Osteoblast (primary cell): Measurements from ENCODE around the gene AMBN. TPM values are rescaled to one million over a fixed set of nuclear protein-coding genes. Genes with fewer than 3 reads are reported as not detected.

Source experiments
- DNase-seq: peaks from one replicate; pipeline ENCODE4 v3.0.0; 2011; ENCODE audit warnings: low spot score, mixed read lengths; ENCODE audit not compliant: insufficient read length; ENCODE audit errors: missing footprints
- H2AFZ ChIP-seq: 2 replicates; pipeline ENCODE4 v1.6.0; 2011; ENCODE audit warnings: mild to moderate bottlenecking, low read length
- H3K27ac ChIP-seq: 2 replicates; pipeline ENCODE4 v1.5.1; 2011; ENCODE audit warnings: mild to moderate bottlenecking, low read depth, low read length, moderate library complexity
- H3K27me3 ChIP-seq: 2 replicates; pipeline ENCODE4 v1.6.0; 2012; ENCODE audit warnings: mild to moderate bottlenecking, control low read depth, inconsistent platforms, low read length, moderate library complexity; ENCODE audit not compliant: insufficient read depth
- H3K36me3 ChIP-seq: 2 replicates; pipeline ENCODE4 v1.5.1; 2011; ENCODE audit warnings: mild to moderate bottlenecking, low read length, control low read depth, moderate library complexity; ENCODE audit not compliant: insufficient read depth
- H3K4me1 ChIP-seq: 2 replicates; pipeline ENCODE4 v1.5.1; 2011; ENCODE audit warnings: mild to moderate bottlenecking, low read length, control low read depth, moderate library complexity; ENCODE audit not compliant: insufficient read depth
- H3K4me2 ChIP-seq: 2 replicates; pipeline ENCODE4 v1.6.0; 2011; ENCODE audit warnings: mild to moderate bottlenecking, low read length; ENCODE audit not compliant: insufficient read depth
- H3K4me3 ChIP-seq: fragments of 200-600 bp; sonication (generic); 3 replicates; pipeline ENCODE4 v1.5.1; 2012; ENCODE audit warnings: mild to moderate bottlenecking, low read length, inconsistent platforms; ENCODE audit not compliant: insufficient read depth
- H3K79me2 ChIP-seq: 2 replicates; pipeline ENCODE4 v1.6.0; 2012; ENCODE audit warnings: mild to moderate bottlenecking, low read length, control low read depth, inconsistent platforms; ENCODE audit not compliant: insufficient read depth
- H3K9me3 ChIP-seq: 2 replicates; pipeline ENCODE4 v1.5.1; 2011; ENCODE audit warnings: low read depth, low read length, control low read depth
- H4K20me1 ChIP-seq: 2 replicates; pipeline ENCODE4 v1.6.0; 2012; ENCODE audit warnings: mild to moderate bottlenecking, low read length, control low read depth; ENCODE audit not compliant: insufficient read depth
- total RNA-seq: library from RNA; depleted of rRNA; stranded (reverse); fragments of >200 nt; gene quantifications from 2 replicates; pipeline ENCODE4 v1.2.3, GENCODE V29; 2012
- TF ChIP-seq, protein P1 (sequence below): IDR thresholded peaks from 2 replicates; pipeline ENCODE4 v1.5.1; 2011; ENCODE audit warnings: mild to moderate bottlenecking, low read depth, low read length, moderate library complexity; ENCODE audit errors: extremely low read depth

Gene AMBN
- total RNA-seq, 1 donor, result not detected

GRCh38 chr4:70559924-70560323 is 32.1 kb upstream of the AMBN start:
- H3K27me3 ChIP-seq, result no peaks in the 10 kb centered on the region
- H4K20me1 ChIP-seq, result no peaks in the 10 kb centered on the region
- H3K27ac ChIP-seq, result no peak overlapping the region
- H3K79me2 ChIP-seq, result no peaks in the 10 kb centered on the region
- no peak for DNase-seq
- TF ChIP-seq, protein P1, sequence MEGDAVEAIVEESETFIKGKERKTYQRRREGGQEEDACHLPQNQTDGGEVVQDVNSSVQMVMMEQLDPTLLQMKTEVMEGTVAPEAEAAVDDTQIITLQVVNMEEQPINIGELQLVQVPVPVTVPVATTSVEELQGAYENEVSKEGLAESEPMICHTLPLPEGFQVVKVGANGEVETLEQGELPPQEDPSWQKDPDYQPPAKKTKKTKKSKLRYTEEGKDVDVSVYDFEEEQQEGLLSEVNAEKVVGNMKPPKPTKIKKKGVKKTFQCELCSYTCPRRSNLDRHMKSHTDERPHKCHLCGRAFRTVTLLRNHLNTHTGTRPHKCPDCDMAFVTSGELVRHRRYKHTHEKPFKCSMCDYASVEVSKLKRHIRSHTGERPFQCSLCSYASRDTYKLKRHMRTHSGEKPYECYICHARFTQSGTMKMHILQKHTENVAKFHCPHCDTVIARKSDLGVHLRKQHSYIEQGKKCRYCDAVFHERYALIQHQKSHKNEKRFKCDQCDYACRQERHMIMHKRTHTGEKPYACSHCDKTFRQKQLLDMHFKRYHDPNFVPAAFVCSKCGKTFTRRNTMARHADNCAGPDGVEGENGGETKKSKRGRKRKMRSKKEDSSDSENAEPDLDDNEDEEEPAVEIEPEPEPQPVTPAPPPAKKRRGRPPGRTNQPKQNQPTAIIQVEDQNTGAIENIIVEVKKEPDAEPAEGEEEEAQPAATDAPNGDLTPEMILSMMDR, result no peak
- peaks cover 3% of the 10 kb centered on the region for H3K4me1 ChIP-seq
- no peak overlapping the region for H3K4me3 ChIP-seq
- no peak overlapping the region for H3K4me2 ChIP-seq
- H3K9me3 ChIP-seq, result no peaks in the 10 kb centered on the region
- H3K36me3 ChIP-seq, result no peaks in the 10 kb centered on the region
- H2AFZ ChIP-seq, result no peak overlapping the region

GRCh38 chr4:70564033-70564432 is 28.0 kb upstream of the AMBN start:
- TF ChIP-seq, protein P1, result no peak
- no peaks in the 10 kb centered on the region for H3K9me3 ChIP-seq
- H2AFZ ChIP-seq, result no peak overlapping the region
- no peak overlapping the region for H3K4me2 ChIP-seq
- no peak overlapping the region for H3K4me3 ChIP-seq
- no peaks in the 10 kb centered on the region for H4K20me1 ChIP-seq
- no peak for DNase-seq
- no peaks in the 10 kb centered on the region for H3K36me3 ChIP-seq
- no peaks in the 10 kb centered on the region for H3K79me2 ChIP-seq
- no peaks in the 10 kb centered on the region for H3K27me3 ChIP-seq
- peaks cover 3% of the 10 kb centered on the region for H3K4me1 ChIP-seq
- H3K27ac ChIP-seq, result no peak overlapping the region

DNA sequence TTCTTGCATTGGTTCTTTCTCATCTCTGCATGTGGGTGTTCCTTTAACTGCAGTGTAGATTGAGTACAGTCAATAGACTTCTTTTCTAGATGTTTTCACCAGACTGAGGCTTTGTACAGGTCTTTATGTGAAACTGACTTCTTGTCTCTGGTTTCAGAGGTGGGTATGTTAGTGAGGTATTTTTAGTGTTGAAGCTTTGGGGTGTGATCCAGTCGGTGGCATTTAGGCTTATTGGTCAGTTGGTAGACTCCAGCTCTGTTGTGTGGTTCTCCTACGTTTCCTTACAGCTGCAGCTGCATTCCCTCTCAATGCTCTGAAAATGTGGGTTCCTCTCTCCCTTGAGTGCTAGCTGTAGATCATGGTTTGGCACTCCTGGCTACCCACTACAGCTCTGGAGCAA is 21.3 kb upstream of the AMBN start:
- H3K4me1 ChIP-seq, result no peaks in the 10 kb centered on the region
- H3K36me3 ChIP-seq, result no peaks in the 10 kb centered on the region
- H3K4me2 ChIP-seq, result no peak overlapping the region
- H3K79me2 ChIP-seq, result no peaks in the 10 kb centered on the region
- H3K9me3 ChIP-seq, result no peaks in the 10 kb centered on the region
- no peak overlapping the region for H3K4me3 ChIP-seq
- no peak overlapping the region for H3K27ac ChIP-seq
- no peak overlapping the region for H2AFZ ChIP-seq
- H3K27me3 ChIP-seq, result no peaks in the 10 kb centered on the region
- TF ChIP-seq, protein P1, result no peak
- H4K20me1 ChIP-seq, result no peaks in the 10 kb centered on the region
- DNase-seq, result no peak

GRCh38 chr4:70571772-70572171 is 20.3 kb upstream of the AMBN start:
- no peak for DNase-seq
- no peaks in the 10 kb centered on the region for H3K9me3 ChIP-seq

More at GRCh38 chr4:70571772-70572171, 20.3 kb upstream of the AMBN start:
- Histone ChIP-seq H2AFZ (no peak overlapping the region), H3K27me3 (no peaks in the 10 kb centered on the region), H3K36me3 (no peaks in the 10 kb centered on the region), H3K79me2 (no peaks in the 10 kb centered on the region), H4K20me1 (no peaks in the 10 kb centered on the region), H3K27ac (no peak overlapping the region), H3K4me2 (no peak overlapping the region), H3K4me3 (no peak overlapping the region), H3K4me1 (no peaks in the 10 kb centered on the region)
- TF ChIP-seq, protein P1, result no peak
